Stimulated activated CD8-positive, alpha-beta memory T cell treated with anti-CD3 and anti-CD28 coated beads, Interleukin-4, amount 100 ng/mL, for 4 hours (primary cell): ENCODE measurements around the gene ST3GAL6.
"Not testable (repeated sequence)": the region's sequence is repeated elsewhere in the genome, so short reads cannot be mapped to it uniquely, and the experiment has no call there.

ENCODE experiments used
- DNase-seq, 2 donors: peaks; one replicate each; pipeline ENCODE4 v3.0.0-alpha.2; 2020; ENCODE audit warnings: low read depth in 2 of 2, low spot score in 1 of 2

ST3GAL6 gene

DNA sequence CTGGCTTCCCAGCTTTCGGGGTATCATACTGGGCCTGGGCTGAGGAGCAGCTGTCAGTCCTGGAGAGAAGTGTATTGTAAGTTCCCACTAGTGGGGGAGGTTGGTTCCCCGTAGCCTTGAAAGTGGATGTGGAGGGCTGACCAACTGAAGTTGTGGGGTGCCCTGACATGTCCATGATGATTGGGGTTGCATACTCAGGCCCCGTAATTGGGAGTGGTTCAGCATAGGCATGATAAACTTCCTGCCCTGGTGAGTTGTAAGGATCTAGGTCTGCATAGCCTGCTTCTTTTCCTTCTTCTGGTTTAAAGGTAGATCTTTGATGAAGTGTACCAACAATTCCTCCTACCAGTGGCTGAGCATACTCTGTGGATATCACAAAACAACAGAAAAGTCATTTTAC lies 36.3 kb downstream of the ST3GAL6 start:
- no peak for DNase-seq

GRCh38 chr3:98800401-98800800 lies 37.3 kb downstream of the ST3GAL6 start:
- no peak for DNase-seq

GRCh38 chr3:98801043-98801747 lies 38.1 kb downstream of the ST3GAL6 start:
- DNase-seq = no peak

GRCh38 chr3:98805571-98805970 lies 42.4 kb downstream of the ST3GAL6 start:
- no peak for DNase-seq

DNA sequence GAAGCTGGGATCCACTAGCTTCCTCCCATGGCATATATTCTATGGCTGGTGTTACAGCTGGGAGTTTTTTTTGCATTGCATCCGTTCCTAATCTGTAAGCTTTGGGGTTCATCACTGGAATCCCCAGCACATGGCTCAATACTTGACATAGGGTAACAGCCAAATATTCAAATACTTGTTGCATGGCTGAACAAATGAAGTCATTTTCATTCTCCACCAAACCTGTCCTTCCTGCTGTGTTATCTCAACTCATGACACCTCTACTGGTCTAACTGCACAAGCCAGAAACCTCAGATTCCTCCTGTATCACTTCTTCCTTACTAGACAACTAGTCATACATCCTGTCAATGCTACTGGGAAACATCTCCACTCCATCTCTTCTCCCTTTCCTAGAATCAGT lies 43.4 kb downstream of the ST3GAL6 start:
- DNase-seq = no peak

- no peak for DNase-seq
Measured at GRCh38 chr3:98807011-98807410, 43.9 kb downstream of the ST3GAL6 start.

- DNase-seq = no peak
Measured at GRCh38 chr3:98807561-98807960, 44.4 kb downstream of the ST3GAL6 start.

DNA sequence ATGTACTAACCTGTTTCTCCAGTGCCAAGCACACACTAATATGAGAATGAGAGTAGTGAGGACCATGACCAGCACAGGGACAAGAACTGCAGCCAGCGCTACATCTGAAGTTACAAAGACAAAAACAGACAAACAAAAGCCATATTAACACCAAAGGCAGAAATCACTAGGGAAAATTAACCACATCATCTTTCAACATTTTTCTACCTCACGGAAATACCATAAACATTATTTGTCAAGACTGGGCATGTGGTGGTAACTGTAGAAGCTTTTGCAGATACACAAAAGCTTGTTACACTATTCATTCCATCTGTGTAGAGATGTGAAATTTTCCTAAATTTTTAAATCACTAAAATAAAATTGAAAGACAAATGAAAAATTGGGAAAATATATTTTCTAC lies 44.9 kb downstream of the ST3GAL6 start:
- no peak for DNase-seq

- no peak for DNase-seq
Measured at GRCh38 chr3:98809557-98809956, 46.4 kb downstream of the ST3GAL6 start.

DNA sequence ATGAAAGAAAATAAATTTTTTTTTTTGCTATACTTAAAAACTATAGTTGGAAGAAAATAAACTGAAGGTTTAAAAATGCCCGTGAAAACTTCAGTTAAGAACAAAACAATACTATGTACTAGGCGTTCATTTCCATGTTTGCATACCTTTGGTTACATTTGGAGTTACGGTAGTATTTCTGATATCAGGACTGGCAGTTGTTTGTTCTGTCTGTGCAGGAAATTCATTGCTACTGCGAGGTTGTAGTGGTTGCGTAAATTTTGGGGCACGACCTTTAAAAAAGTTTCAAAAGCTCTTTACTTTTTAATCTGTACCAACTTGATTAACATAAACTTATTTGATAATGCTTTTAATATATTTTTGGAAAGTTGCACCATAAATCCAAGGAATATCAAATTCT lies 47.9 kb downstream of the ST3GAL6 start:
- no peak for DNase-seq

GRCh38 chr3:98812851-98813374 lies 49.8 kb downstream of the ST3GAL6 start:
- no peak for DNase-seq

- no peak for DNase-seq
Measured at GRCh38 chr3:98814817-98815420, 51.8 kb downstream of the ST3GAL6 start.

DNA sequence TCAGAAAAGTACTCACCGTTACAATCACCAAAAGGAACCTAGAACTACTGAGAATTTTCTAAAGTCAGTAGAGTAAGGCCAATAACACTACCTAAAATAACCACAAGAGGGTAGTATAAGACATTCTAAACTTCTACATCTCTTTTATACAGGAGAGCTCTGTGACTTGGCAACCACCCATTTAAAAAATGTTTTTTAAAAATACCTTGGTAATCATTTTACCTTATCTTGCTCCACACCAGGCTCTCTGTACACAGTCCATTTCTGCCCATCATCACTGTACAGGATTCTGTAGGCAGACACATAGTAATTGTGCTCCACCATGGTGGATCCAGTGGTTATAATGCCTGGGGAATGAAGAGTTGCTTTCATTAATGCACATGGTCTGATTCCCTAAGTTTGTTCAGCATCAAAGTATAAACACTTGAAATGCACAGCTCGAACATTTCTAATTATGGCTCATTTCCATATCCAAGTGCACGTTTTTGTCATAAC lies 54.5 kb downstream of the ST3GAL6 start:
- DNase-seq = no peak

DNA sequence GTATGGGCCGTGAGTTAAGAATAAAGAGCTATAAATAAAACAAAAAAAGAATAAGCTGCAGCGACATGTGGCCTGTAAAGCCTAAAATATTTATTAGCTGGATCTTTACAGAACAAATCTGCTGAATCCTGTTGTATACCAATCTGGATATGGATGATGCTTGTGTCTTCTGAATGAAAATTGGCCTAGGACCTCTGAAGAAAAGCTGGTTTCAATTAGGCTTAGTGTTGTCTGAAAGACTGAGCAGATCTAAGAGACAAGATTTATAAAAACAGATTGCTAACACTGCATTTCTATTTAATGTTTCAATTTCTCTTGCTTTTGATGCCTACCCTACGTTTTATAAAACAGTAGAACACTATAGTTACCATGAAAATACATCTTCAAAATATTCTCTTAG lies 57.9 kb downstream of the ST3GAL6 start:
- no peak for DNase-seq

- DNase-seq = no peak
Measured at GRCh38 chr3:98823791-98824190, 60.7 kb downstream of the ST3GAL6 start.

DNA sequence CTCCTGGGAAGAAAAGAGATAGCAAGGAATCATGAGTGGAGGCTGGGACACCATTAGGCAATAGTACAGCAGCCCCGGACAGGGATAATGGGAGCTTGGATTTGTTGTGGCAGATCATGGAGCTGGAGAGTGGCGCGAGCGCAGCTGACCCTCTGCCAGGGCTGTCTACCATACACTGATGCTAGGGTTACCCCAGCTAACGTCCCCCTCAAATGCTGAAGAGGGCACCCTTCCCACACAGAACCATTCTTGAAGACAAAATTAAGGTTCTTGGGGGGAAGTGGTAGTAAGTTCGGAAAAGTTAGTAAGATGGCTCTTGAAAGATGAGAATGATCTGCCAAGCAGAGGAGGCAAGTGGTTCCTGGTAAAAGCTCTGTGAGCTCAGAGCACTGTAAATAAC lies 61.1 kb downstream of the ST3GAL6 start:
- DNase-seq = no peak

GRCh38 chr3:98826126-98826525 lies 63.0 kb downstream of the ST3GAL6 start:
- no peak for DNase-seq

DNA sequence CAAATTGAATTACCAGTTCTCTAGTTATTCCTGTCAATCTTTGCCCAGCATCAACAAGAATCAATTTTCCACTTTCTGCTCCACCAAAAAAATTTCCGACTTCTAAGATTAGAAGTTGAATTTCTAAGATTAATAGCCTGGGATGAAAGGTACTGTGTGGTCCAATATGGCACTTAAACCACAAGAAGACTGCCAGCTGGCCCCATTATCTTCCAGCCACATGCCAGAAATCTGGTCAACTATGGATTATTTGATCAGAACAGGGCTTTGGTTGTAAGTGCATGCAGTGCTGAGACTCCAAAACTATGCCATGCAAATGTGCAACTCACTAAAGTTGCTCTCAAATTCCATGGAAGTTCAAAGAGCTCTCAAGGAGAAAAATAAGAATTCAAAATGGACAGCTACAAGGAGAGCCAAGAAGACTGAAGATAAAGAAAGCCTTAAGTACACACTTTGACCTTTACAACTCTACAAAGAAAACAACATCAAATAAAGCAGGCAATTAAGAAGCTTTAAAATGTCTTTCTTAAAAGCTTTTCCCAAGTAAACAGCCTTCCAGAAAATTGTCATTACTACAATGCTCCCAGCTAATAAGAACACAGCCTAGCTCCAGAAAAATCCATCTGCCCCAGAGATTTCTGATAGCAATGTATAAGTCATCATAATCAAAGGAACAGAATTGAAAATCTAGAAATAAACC lies 64.2 kb downstream of the ST3GAL6 start:
- no peak for DNase-seq

DNA sequence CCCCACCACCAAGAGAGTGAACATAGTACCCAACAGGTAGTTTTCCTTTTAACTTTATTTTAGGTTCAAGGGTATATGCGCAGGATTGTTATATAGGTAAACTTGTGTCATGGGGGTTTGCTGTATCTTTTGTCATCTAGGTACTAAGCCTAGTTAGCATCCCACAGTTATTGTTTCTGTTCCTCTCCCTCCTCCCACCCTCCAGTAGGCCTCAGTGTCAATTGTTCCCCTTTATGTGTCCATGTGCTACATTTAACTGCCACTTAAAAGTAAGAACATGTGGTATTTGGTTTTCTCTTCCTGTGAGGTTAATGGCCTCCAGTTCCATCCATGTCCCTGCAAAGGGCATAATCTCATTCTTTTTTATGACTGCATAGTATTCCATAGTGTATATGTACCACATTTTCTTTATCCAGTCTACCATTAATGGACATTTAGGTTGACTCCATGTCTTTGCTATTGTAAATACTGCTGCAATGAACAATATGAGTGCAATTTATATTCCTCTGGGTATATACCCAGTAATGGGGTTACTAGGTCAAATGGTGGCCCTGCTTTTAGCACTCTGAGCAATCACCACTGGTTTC lies 66.2 kb downstream of the ST3GAL6 start:
- no peak for DNase-seq

DNA sequence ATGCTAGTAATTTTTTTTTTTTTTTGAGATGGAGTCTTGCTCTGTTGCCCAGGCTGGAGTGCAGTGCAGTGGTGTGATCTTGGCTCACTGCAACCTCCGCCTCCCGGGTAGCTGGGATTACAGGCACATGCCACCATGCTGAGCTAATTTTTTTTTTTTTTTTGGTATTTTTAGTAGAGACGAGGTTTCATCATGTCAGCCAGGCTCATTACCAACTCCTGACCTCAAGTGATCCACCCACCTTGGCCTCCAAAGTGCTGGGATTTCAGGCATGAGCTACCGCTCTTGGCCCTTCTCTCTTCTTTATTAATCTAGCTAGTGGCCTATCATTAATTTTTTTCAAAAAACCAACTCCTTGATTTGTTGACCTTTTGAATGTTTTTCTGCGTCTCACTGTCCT lies 67.9 kb downstream of the ST3GAL6 start:
- not testable (repeated sequence) for DNase-seq

DNA sequence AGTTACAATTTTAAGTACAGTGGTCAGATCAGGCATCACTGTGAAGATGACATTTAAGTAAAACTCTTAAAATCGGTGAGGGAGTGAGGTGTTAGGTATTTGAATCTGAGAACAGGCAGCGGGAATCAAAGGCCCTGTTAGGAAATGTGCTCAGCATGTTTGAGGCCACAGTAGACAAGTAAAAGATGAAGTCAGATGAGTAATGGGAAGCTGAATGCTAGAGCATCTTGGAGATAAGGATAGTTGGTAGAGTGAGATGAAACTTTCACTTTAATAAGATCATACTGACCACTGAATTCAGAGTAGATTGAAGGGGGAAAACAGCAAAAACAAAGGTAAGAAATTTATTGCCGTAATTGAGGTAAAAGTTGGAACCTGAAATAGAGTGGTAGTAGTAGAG lies 76.7 kb downstream of the ST3GAL6 start:
- DNase-seq = no peak
